LNCaP clone FGC (cell line): ENCODE results near the gene MAPK4.

Source experiments
- DNase-seq: peaks from one replicate; pipeline ENCODE4 v3.0.0-alpha.2; 2011; ENCODE audit warnings: low read depth
- H3K4me3 ChIP-seq: 2 replicates; pipeline ENCODE4 v1.5.1; 2011; ENCODE audit warnings: mild to moderate bottlenecking, low read depth, low read length, control low read depth
- TF ChIP-seq, protein P1 (sequence below): IDR thresholded peaks from 2 replicates; pipeline ENCODE4 v1.5.1; 2012; ENCODE audit warnings: mild to moderate bottlenecking; ENCODE audit not compliant: control insufficient read depth, insufficient read depth; ENCODE audit errors: extremely low read depth

Gene MAPK4

DNA sequence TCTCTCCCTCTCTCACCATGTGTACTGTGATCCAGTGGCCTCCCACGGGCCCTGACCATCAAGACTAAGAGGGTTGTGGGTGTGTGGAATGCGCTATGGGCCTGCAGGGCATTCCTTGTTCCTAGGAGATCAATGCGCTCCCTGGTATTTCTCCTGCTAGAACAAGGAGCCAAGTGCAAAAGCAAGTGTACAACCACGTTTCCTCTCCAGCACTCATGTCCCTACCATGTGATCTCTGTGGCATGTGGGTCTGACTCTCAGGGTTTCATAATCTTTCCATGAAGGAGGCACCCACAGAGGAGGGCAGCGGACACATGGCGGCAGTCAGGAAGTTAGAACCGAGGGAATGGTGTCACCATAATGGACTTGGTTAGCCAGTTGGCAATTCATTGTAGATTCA lies 91.4 kb downstream of the MAPK4 start:
- no peak overlapping the region for H3K4me3 ChIP-seq
- no peak for DNase-seq
- TF ChIP-seq, protein P1, sequence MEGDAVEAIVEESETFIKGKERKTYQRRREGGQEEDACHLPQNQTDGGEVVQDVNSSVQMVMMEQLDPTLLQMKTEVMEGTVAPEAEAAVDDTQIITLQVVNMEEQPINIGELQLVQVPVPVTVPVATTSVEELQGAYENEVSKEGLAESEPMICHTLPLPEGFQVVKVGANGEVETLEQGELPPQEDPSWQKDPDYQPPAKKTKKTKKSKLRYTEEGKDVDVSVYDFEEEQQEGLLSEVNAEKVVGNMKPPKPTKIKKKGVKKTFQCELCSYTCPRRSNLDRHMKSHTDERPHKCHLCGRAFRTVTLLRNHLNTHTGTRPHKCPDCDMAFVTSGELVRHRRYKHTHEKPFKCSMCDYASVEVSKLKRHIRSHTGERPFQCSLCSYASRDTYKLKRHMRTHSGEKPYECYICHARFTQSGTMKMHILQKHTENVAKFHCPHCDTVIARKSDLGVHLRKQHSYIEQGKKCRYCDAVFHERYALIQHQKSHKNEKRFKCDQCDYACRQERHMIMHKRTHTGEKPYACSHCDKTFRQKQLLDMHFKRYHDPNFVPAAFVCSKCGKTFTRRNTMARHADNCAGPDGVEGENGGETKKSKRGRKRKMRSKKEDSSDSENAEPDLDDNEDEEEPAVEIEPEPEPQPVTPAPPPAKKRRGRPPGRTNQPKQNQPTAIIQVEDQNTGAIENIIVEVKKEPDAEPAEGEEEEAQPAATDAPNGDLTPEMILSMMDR = no peak

DNA sequence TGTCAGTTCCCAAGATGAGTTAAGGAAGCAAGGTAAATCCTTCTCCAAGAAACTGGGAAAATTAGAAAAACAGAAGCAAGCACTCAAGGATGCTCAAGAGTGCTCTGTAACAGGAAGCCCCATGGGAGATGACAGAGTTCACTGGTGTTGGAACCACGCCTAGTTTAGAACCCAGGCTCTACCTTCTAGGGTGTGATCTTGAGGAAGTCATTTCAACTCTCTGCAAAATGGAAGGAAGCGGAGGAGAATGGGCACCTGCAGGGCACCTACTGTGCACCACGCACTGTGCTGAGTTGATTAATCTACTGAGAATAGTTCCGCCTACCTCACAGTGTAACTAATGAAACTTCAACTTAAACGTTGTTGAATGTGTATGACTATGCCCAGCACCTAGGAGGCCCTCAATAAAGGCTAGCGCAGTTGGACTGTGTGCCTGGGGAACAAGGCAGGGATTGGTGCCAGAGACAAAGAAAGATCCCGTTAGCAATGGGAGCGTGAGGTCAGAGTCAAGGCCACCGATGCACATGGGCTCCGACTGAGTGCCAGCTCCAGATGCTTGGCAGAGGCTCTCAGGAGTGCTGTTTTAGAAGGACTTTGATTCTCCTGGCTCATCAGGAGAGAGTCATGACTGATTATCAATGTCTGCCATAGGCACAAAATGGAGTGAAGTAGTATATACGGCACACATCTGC lies 93.7 kb downstream of the MAPK4 start:
- TF ChIP-seq, protein P1 = no peak
- no peak for DNase-seq
- no peak overlapping the region for H3K4me3 ChIP-seq

- DNase-seq = no peak
- H3K4me3 ChIP-seq = no peak overlapping the region
- TF ChIP-seq, protein P1 = no peak
These were observed 94.3 kb downstream of the MAPK4 start for GRCh38 chr18:50654211-50654610.

DNA sequence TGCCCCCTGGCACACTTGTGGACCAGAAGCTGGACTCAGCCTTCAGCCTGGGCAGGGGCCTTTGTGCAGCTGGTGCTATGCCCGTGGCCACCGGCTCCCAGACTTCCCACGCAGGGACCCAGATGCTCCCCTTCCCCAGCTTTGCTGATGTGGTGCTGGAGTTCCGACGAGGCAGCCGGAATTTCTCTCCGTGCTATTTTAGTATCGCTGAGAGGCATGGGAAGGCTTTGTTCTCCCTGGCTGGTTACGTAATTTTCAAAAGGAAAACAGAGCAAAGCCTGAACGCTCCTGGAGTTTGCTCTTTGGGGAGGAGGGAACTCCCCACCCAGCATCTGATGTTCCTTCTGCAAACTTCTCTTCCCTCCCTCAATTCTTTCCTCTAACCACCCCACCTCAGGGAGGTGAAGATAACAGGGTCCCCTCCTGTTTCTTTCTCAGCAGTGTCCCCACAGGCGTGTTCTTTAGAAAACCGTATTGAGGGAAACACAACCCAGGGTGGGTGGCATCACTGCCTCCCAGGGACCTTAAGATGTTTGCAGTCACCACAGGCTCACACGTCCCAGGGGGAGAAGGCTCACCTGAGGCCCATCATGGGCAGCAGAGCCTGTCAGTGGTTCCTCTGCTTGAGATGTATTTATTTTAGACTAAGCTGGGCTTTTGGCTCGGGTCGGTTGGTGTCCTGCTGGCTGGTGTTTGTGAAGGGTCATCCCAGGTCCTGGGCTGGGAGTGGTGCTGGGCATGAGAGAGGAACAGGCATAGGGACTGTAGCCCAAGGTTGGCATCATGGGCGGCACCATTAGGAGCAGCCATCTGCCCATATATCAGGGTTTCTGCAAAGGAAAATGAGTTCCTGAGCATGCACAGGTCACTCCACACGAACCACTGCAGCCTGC lies 95.0 kb downstream of the MAPK4 start:
- H3K4me3 ChIP-seq = no peak overlapping the region
- TF ChIP-seq, protein P1 = no peak
- no peak for DNase-seq

GRCh38 chr18:50656396-50656795 lies 96.5 kb downstream of the MAPK4 start:
- H3K4me3 ChIP-seq = no peak overlapping the region
- no peak for DNase-seq
- TF ChIP-seq, protein P1 = no peak

- TF ChIP-seq, protein P1 = no peak
- no peak for DNase-seq
- H3K4me3 ChIP-seq = no peak overlapping the region
These were observed 97.1 kb downstream of the MAPK4 start for GRCh38 chr18:50656841-50657470.
